Loucy (cell line): Measurements from ENCODE around the gene CAAP1.

Experiments used
- CTCF ChIP-seq: fragments of 200-600 bp; sonication (generic); conservative IDR thresholded peaks from 2 replicates; pipeline ENCODE4 v1.5.1; 2014; ENCODE audit warnings: mild to moderate bottlenecking, antibody characterized with exemption, low read length
- EZH2phosphoT487 ChIP-seq: fragments of 200-600 bp; IDR thresholded peaks from 2 replicates; pipeline ENCODE4 v1.6.1; 2018; ENCODE audit warnings: antibody characterized with exemption, mild to moderate bottlenecking, moderate library complexity, borderline replicate concordance

- TF ChIP-seq CTCF (no peak), EZH2phosphoT487 (no peak)
Observed at GRCh38 chr9:26891726-26892125, 876 bp downstream of the CAAP1 start.
